ENCODE measurements around the gene CYTH1. TPM values are rescaled to one million over a fixed set of nuclear protein-coding genes. Genes with fewer than 3 reads are reported as not detected.

The CYTH1 gene
- total RNA-seq, 2 donors from 2014 or later, result 23.1 to 27.4 TPM

GRCh38 chr17:78793968-78794367 is 11.9 kb upstream of the CYTH1 start:
- Histone ChIP-seq H3K36me3 (ENCODE audit: control insufficient read depth, insufficient read depth, low read length) (peaks cover 45% of the 10 kb centered on the region), H3K27ac (ENCODE audit: low read depth, low read length) (no peak overlapping the region), H3K9ac (ENCODE audit: extremely low read depth, low read length, poor library complexity, severe bottlenecking) (no peak overlapping the region), H3K27me3 (ENCODE audit: control insufficient read depth, insufficient read depth, low read length, poor library complexity, severe bottlenecking) (no peaks in the 10 kb centered on the region), H3K9me3 (ENCODE audit: control insufficient read depth, low read length) (no peaks in the 10 kb centered on the region), H3K4me1 (ENCODE audit: control insufficient read depth, insufficient read depth, low read length) (no peaks in the 10 kb centered on the region), H3K4me3 (ENCODE audit: low read length) (no peak overlapping the region)
- peak overlapping the region; percentile 29 for H3K27ac Mint-ChIP-seq
- H3K4me1 Mint-ChIP-seq, result no peaks in the 10 kb centered on the region
- H3K27me3 Mint-ChIP-seq (ENCODE audit: insufficient read depth), result no peaks in the 10 kb centered on the region
- 75 to 87% methylated on average over 4 to 6 of the region's 6 CpGs for WGBS, 2 experiments (ENCODE audit: insufficient coverage in 1 of 2, insufficient read length in 1 of 2)
- no peaks in the 10 kb centered on the region for H3K9me3 Mint-ChIP-seq
- no peak overlapping the region for H3K4me3 Mint-ChIP-seq
- no peak for DNase-seq
- TF ChIP-seq, protein P1, sequence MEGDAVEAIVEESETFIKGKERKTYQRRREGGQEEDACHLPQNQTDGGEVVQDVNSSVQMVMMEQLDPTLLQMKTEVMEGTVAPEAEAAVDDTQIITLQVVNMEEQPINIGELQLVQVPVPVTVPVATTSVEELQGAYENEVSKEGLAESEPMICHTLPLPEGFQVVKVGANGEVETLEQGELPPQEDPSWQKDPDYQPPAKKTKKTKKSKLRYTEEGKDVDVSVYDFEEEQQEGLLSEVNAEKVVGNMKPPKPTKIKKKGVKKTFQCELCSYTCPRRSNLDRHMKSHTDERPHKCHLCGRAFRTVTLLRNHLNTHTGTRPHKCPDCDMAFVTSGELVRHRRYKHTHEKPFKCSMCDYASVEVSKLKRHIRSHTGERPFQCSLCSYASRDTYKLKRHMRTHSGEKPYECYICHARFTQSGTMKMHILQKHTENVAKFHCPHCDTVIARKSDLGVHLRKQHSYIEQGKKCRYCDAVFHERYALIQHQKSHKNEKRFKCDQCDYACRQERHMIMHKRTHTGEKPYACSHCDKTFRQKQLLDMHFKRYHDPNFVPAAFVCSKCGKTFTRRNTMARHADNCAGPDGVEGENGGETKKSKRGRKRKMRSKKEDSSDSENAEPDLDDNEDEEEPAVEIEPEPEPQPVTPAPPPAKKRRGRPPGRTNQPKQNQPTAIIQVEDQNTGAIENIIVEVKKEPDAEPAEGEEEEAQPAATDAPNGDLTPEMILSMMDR (conservative IDR thresholded peaks at IDR 0.05), result no peak
- H3K36me3 Mint-ChIP-seq (ENCODE audit: low read depth), result peaks cover 57% of the 10 kb centered on the region

GRCh38 chr17:78793415-78793814 is 11.3 kb upstream of the CYTH1 start:
- Histone ChIP-seq H3K36me3 (ENCODE audit: control insufficient read depth, insufficient read depth, low read length) (peaks cover 43% of the 10 kb centered on the region), H3K4me3 (ENCODE audit: low read length) (no peak overlapping the region), H3K27ac (ENCODE audit: low read depth, low read length) (no peak overlapping the region), H3K9ac (ENCODE audit: extremely low read depth, low read length, poor library complexity, severe bottlenecking) (no peak overlapping the region), H3K4me1 (ENCODE audit: control insufficient read depth, insufficient read depth, low read length) (no peaks in the 10 kb centered on the region), H3K9me3 (ENCODE audit: control insufficient read depth, low read length) (no peaks in the 10 kb centered on the region), H3K27me3 (ENCODE audit: control insufficient read depth, insufficient read depth, low read length, poor library complexity, severe bottlenecking) (no peaks in the 10 kb centered on the region)
- TF ChIP-seq, protein P1 (conservative IDR thresholded peaks at IDR 0.05), result no peak
- Mint-ChIP-seq H3K4me3 (no peak overlapping the region), H3K27ac (peak overlapping the region; percentile 29), H3K36me3 (ENCODE audit: low read depth) (peaks cover 51% of the 10 kb centered on the region), H3K27me3 (ENCODE audit: insufficient read depth) (no peaks in the 10 kb centered on the region), H3K4me1 (no peaks in the 10 kb centered on the region), H3K9me3 (no peaks in the 10 kb centered on the region)
- no peak for DNase-seq
- WGBS, 2 experiments (ENCODE audit: insufficient coverage in 1 of 2, insufficient read length in 1 of 2), result 89 to 92% methylated on average over 9 to 10 of the region's 10 CpGs

- DNase-seq, result no peak
- Histone ChIP-seq H3K27me3 (ENCODE audit: control insufficient read depth, insufficient read depth, low read length, poor library complexity, severe bottlenecking) (no peaks in the 10 kb centered on the region), H3K9me3 (ENCODE audit: control insufficient read depth, low read length) (no peaks in the 10 kb centered on the region), H3K36me3 (ENCODE audit: control insufficient read depth, insufficient read depth, low read length) (peaks cover 29% of the 10 kb centered on the region), H3K9ac (ENCODE audit: extremely low read depth, low read length, poor library complexity, severe bottlenecking) (no peak overlapping the region), H3K4me1 (ENCODE audit: control insufficient read depth, insufficient read depth, low read length) (no peaks in the 10 kb centered on the region), H3K27ac (ENCODE audit: low read depth, low read length) (no peak overlapping the region), H3K4me3 (ENCODE audit: low read length) (no peak overlapping the region)
- peaks cover 42% of the 10 kb centered on the region for H3K36me3 Mint-ChIP-seq (ENCODE audit: low read depth)
- TF ChIP-seq, protein P1 (conservative IDR thresholded peaks at IDR 0.05), result no peak
- H3K4me1 Mint-ChIP-seq, result no peaks in the 10 kb centered on the region
- H3K4me3 Mint-ChIP-seq, result no peak overlapping the region
- H3K27me3 Mint-ChIP-seq (ENCODE audit: insufficient read depth), result no peaks in the 10 kb centered on the region
- peak overlapping the region; percentile 2 for H3K27ac Mint-ChIP-seq
- 92 to 94% methylated on average over 5 to 11 of the region's 11 CpGs for WGBS, 2 experiments (ENCODE audit: insufficient coverage in 1 of 2, insufficient read length in 1 of 2)
- no peaks in the 10 kb centered on the region for H3K9me3 Mint-ChIP-seq
These were observed 10.0 kb upstream of the CYTH1 start for GRCh38 chr17:78791840-78792709.

Measured in endodermal cell (in vitro differentiated cells).